Measurements from ENCODE around the gene SAMD8.
"Not testable (repeated sequence)": the region's sequence is repeated elsewhere in the genome, so short reads cannot be mapped to it uniquely, and the experiment has no call there.

SAMD8 gene

DNA sequence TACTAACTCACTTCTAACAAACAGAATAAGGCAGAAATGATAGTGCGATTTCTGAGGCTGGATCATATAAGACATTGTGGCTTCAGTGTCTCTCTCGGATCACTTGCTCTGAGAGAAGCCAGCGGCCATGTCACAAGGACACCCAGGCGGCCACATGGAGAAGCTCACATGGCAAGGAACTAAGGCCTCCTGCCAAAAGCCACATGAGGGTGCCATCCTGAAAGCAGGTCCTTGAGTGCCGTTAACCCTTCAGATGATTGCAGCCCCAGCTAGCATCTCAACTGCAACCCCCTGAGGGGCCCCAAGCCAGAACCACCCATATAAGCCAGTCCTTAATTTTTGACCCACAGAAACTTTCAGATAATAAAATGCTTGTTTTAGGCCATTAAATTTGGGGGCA lies 92.3 kb downstream of the SAMD8 start:
- Histone ChIP-seq H3K36me3 (ENCODE audit: insufficient read depth, low read length) (no peaks in the 10 kb centered on the region), H3K9me3 (replicated peaks; ENCODE audit: low read length) (no peaks in the 10 kb centered on the region), H3K9ac (ENCODE audit: low read depth, low read length) (no peak overlapping the region), H3K27me3 (ENCODE audit: control insufficient read depth, insufficient read depth, low read length) (no peaks in the 10 kb centered on the region), H3K4me3 (ENCODE audit: low read length) (no peak overlapping the region), H3K4me1 (ENCODE audit: control insufficient read depth, insufficient read depth, low read length) (peaks cover 22% of the 10 kb centered on the region), H3K4me2 (ENCODE audit: low read length) (no peak overlapping the region)

DNA sequence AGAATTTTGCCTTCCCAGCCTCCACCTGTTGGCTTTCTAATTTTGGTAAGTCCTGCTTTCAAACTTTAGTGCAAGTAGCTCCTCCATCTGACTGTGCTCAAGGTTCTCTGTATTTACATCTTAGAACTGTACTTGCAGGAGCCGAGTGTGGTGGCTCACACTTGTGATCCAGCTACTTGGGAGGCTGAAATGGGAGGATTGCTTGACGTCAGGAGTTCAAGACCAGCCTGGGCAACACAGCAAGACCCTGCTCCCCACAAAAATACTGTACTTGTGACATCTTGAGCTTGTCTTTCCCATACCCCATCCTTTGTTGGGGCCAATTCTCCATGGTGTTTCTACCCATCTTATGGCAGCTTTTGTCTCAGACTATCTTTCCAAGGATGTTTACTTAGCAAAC lies 94.5 kb downstream of the SAMD8 start:
- H3K9me3 ChIP-seq (replicated peaks; ENCODE audit: low read length), result no peaks in the 10 kb centered on the region
- H3K4me1 ChIP-seq (ENCODE audit: control insufficient read depth, insufficient read depth, low read length), result peaks cover 29% of the 10 kb centered on the region

DNA sequence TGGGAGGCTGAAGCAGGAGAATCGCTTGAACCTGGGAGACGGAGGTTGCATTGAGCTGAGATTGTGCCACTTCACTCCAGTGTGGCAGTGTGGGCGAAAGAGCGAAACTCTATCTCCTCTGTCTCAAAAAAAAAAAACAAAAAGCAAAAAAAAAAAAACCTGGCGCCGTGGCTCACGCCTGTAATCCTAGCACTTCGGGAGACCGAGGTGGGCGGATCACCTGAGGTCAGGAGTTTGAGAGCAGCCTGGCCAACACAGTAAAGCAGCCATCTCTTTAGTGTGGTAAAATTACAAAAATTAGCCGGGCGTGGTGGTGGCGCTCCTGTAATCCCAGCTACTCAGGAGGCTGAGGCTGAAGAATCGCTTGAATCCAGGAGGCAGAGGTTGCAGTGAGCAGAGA lies 95.2 kb downstream of the SAMD8 start:
- H3K9me3 ChIP-seq (replicated peaks; ENCODE audit: low read length); H3K27me3 ChIP-seq (ENCODE audit: control insufficient read depth, insufficient read depth, low read length); H3K4me3 ChIP-seq (ENCODE audit: low read length); H3K36me3 ChIP-seq (ENCODE audit: insufficient read depth, low read length); H3K4me2 ChIP-seq (ENCODE audit: low read length); H3K9ac ChIP-seq (ENCODE audit: low read depth, low read length): not testable (repeated sequence)
- H3K4me1 ChIP-seq (ENCODE audit: control insufficient read depth, insufficient read depth, low read length), result peaks cover 29% of the 10 kb centered on the region

More for the DNA sequence above, 94.5 kb downstream of the SAMD8 start:
- Histone ChIP-seq H3K9ac (ENCODE audit: low read depth, low read length) (no peak overlapping the region), H3K4me2 (ENCODE audit: low read length) (no peak overlapping the region), H3K27me3 (ENCODE audit: control insufficient read depth, insufficient read depth, low read length) (no peaks in the 10 kb centered on the region), H3K36me3 (ENCODE audit: insufficient read depth, low read length) (no peaks in the 10 kb centered on the region), H3K4me3 (ENCODE audit: low read length) (no peak overlapping the region)

DNA sequence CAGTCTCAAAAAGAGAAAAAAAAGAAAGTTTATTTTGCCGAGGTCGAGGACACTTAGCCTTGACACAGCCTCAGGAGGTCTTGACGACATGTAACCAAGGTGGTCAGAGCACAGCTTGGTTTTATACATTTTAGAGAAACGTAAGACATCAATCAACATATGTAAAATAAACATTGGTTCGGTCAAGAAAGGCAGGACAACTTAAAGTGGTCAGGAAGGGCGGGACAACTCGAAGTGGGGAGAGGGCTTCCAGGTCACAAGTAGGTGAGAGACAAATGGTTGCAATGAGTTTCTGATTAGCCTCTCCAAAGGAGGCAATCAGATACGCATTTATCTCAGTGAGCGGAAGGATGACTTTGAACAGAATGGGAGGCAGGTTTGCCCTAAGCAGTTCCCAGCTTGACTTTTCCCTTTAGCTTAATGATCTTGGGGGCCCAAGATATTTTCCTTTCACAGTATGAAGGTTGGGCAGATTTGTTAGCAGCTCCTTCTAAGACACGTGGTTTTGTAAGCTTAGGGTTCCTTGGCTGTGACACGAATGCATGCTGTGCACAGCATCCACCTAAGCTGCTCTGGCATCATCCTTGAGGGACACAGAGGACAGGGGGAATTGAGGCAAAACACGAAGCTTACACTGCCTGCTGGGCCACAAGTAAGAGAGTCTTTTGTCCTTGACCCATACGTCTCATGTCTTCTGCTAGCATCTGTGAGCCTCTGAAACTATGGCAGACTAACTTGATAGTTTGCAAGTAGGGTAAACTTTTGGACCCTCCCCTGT lies 95.8 kb downstream of the SAMD8 start:
- Histone ChIP-seq H3K9ac (ENCODE audit: low read depth, low read length) (no peak overlapping the region), H3K27me3 (ENCODE audit: control insufficient read depth, insufficient read depth, low read length) (no peaks in the 10 kb centered on the region), H3K4me3 (ENCODE audit: low read length) (no peak overlapping the region), H3K4me2 (ENCODE audit: low read length) (no peak overlapping the region), H3K4me1 (ENCODE audit: control insufficient read depth, insufficient read depth, low read length) (peaks cover 35% of the 10 kb centered on the region), H3K9me3 (replicated peaks; ENCODE audit: low read length) (no peaks in the 10 kb centered on the region), H3K36me3 (ENCODE audit: insufficient read depth, low read length) (peaks cover 3% of the 10 kb centered on the region)

DNA sequence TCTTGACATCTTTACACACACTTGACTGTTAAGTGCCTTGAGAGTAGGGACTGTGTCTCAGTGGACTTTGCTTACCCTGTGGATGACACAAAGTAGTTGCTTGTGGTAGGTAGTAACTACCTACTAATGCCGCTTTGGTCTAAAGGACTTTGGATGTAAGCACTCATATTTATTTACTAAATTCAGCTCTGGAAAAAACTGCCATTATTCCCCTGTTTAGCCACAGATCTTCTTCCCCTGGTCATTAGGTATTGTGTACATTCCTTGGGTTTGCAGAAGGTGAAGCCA lies 96.3 kb downstream of the SAMD8 start:
- no peak overlapping the region for H3K9ac ChIP-seq (ENCODE audit: low read depth, low read length)
- peaks cover 8% of the 10 kb centered on the region for H3K36me3 ChIP-seq (ENCODE audit: insufficient read depth, low read length)
- H3K27me3 ChIP-seq (ENCODE audit: control insufficient read depth, insufficient read depth, low read length), result no peaks in the 10 kb centered on the region
- H3K4me1 ChIP-seq (ENCODE audit: control insufficient read depth, insufficient read depth, low read length), result peaks cover 32% of the 10 kb centered on the region
- H3K9me3 ChIP-seq (replicated peaks; ENCODE audit: low read length), result no peaks in the 10 kb centered on the region
- H3K4me2 ChIP-seq (ENCODE audit: low read length), result no peak overlapping the region
- H3K4me3 ChIP-seq (ENCODE audit: low read length), result no peak overlapping the region

DNA sequence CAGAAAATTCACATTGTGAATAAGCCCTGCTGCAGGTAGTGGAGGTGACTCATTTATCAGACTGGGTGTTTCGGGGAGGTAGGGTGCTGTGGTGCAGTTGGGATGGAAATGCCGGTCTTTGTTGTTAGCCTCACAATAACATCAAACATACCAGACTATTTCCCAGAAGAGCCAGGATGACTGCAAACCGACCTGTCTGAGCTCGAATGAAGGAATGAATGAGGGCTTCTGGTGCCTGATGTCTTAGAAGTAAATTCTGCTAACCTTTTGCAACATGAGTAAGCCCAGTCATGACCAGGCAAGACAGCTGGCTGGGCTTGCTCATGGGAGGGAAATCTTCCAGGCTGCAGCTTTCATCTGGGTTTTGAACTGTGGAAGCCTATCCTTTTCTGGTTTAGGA lies 96.7 kb downstream of the SAMD8 start:
- Histone ChIP-seq H3K27me3 (ENCODE audit: control insufficient read depth, insufficient read depth, low read length) (no peaks in the 10 kb centered on the region), H3K4me1 (ENCODE audit: control insufficient read depth, insufficient read depth, low read length) (peaks cover 29% of the 10 kb centered on the region), H3K36me3 (ENCODE audit: insufficient read depth, low read length) (peaks cover 12% of the 10 kb centered on the region), H3K9ac (ENCODE audit: low read depth, low read length) (no peak overlapping the region), H3K9me3 (replicated peaks; ENCODE audit: low read length) (no peaks in the 10 kb centered on the region), H3K4me2 (ENCODE audit: low read length) (no peak overlapping the region), H3K4me3 (ENCODE audit: low read length) (no peak overlapping the region)

DNA sequence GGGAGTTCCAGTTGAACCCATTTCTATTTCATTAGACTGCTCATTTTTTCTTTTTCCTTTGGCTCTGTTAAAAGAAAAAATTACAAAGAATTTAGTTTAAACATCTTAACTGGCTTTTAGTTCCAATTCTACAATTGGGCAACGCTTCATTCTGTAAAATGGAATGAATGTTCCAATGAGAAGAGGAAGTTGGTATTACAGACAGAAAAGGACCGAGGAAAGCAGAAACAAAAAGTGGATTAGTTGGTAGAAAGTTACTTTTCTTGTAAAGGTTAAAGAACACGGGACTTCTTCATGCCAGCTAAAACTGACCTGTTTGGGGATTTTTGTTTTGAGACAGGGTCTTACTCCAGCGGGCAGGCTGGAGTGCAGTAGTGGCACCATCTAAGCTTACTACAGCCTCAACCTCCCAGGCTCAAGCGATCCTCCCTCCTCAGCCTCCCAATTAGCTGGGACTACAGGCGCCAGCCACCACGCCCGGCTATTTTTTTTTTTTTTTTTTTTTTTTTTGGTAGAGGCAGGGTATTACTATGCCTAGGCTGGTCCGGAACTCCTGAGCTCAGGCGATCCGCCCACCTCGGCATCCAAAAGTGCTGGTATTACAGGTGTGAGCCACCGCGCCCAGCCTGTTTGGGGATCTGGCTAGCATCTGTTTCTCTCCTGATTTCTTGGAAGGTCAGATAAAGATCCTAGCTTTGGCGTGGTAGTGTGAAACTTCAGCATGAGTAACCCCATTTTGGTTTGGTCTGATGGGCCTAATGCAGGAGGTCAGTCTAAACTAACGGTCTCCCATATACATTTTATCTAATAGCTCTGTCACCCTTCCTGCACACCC lies 97.8 kb downstream of the SAMD8 start:
- Histone ChIP-seq H3K27me3 (ENCODE audit: control insufficient read depth, insufficient read depth, low read length) (no peaks in the 10 kb centered on the region), H3K9ac (ENCODE audit: low read depth, low read length) (peak overlapping the region; percentile 98), H3K36me3 (ENCODE audit: insufficient read depth, low read length) (peaks cover 18% of the 10 kb centered on the region), H3K4me3 (ENCODE audit: low read length) (peak overlapping the region; percentile 98), H3K9me3 (replicated peaks; ENCODE audit: low read length) (no peaks in the 10 kb centered on the region), H3K4me1 (ENCODE audit: control insufficient read depth, insufficient read depth, low read length) (peaks cover 26% of the 10 kb centered on the region), H3K4me2 (ENCODE audit: low read length) (peak overlapping the region; percentile 99)

DNA sequence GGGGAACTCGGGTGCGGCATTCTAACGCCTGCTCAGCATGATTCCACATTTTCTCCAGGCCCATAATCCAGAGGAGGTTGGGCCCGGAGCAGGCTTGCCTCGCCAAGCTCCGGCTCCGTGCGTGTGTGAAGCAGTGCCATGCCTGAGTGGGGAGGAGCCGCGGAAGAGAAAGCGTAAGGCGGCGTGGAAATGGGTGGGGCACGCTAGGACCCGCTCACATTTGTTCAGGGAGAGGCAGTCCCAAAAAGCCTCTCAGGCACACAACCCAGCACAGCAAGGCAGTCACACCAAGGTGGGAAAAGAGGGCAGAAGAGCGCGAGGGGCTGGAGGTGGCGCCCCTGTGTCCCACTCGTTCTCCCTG lies 98.4 kb downstream of the SAMD8 start:
- Histone ChIP-seq H3K9ac (ENCODE audit: low read depth, low read length) (peak overlapping the region; percentile 98), H3K4me3 (ENCODE audit: low read length) (peak overlapping the region; percentile 98), H3K9me3 (replicated peaks; ENCODE audit: low read length) (no peaks in the 10 kb centered on the region), H3K4me2 (ENCODE audit: low read length) (peak overlapping the region; percentile 99), H3K27me3 (ENCODE audit: control insufficient read depth, insufficient read depth, low read length) (no peaks in the 10 kb centered on the region), H3K4me1 (ENCODE audit: control insufficient read depth, insufficient read depth, low read length) (peaks cover 28% of the 10 kb centered on the region), H3K36me3 (ENCODE audit: insufficient read depth, low read length) (peaks cover 24% of the 10 kb centered on the region)

DNA sequence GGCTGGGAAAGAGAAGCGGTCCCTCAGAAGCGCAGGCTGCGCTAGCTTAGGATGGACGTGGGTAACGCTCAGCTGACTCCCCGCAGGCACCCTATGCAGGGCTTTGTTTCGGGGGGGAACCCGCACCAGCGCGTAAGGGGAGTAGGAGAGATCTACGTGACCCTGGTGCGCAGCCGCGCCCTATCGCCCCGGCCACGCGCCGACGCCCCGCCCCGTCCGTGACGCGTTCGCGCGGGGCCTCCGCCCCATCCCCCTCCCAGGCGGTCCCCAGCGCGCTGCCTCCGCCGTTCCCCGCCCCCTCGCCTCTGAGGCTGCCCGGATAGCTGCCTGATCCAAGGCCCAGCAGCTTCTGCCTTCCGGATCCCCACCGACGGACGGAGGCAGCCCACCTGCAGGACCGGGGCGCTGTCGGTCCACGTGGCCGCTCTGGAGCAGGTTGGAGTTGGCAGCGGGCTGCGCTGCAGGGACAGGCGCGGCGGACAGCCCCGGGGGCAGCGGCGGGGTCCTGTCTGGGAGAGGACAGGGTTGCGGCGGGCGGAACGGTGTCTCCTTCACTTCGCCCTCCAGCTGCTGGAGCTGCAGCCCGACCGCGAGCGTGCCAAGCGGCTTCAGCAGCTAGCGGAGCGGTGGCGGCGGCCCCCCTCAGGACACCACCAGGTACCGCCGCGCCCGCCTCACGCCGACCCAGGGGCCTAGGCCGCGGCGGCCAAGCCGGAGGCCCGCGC lies 99.0 kb downstream of the SAMD8 start, which contains the start of gene VDAC2:
TSS of gene VDAC2 (plus strand) at position 515 of the 725 bp plus-strand sequence. CDS start 363 bp downstream, outside the sequence.
- no peaks in the 10 kb centered on the region for H3K27me3 ChIP-seq (ENCODE audit: control insufficient read depth, insufficient read depth, low read length)
- H3K4me3 ChIP-seq (ENCODE audit: low read length), result peak within 1 kb of the TSS; percentile 98
- H3K36me3 ChIP-seq (ENCODE audit: insufficient read depth, low read length), result peaks cover 26% of the 10 kb centered on the region
- peak within 1 kb of the TSS; percentile 98 for H3K9ac ChIP-seq (ENCODE audit: low read depth, low read length)
- H3K4me2 ChIP-seq (ENCODE audit: low read length), result peak within 1 kb of the TSS; percentile 99
- peaks cover 29% of the 10 kb centered on the region for H3K4me1 ChIP-seq (ENCODE audit: control insufficient read depth, insufficient read depth, low read length)
- H3K9me3 ChIP-seq (replicated peaks; ENCODE audit: low read length), result no peaks in the 10 kb centered on the region

DNA sequence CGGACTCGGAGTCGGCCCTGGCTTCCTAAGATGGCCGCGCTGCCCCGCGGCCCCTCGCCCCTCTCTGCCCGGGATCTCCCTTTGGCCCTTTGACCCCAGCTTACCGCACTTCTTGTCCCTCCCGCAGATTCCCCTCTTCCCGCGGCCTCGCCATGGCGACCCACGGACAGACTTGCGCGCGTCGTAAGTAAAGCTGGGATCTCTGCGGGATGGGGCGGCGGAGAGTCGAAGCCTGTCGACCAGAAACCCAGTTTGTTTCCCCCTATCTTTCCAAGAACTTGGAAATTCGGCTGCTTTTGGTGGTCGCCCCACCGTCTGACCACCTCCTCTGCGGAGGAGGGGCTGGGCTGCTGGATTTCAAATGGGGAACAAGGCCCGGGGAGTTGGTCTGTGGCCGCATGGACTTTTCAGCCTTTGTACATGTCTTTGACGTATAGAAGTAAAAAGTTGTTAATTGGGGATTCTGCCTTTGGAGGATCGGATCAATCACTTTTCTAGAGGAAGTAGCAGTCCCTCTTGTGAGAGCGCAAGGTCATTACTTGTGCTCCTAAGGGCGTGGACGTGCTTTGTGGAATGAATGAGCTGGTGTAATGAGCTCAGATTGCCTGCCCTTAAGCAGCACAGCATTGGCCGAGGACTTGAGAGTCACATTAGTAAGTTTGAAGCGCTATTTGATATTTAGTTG lies 99.7 kb downstream of the SAMD8 start:
- H3K9ac ChIP-seq (ENCODE audit: low read depth, low read length), result peak overlapping the region; percentile 98
- peaks cover 30% of the 10 kb centered on the region for H3K36me3 ChIP-seq (ENCODE audit: insufficient read depth, low read length)
- H3K4me2 ChIP-seq (ENCODE audit: low read length), result peak overlapping the region; percentile 99
- no peaks in the 10 kb centered on the region for H3K9me3 ChIP-seq (replicated peaks; ENCODE audit: low read length)
- peaks cover 32% of the 10 kb centered on the region for H3K4me1 ChIP-seq (ENCODE audit: control insufficient read depth, insufficient read depth, low read length)
- H3K27me3 ChIP-seq (ENCODE audit: control insufficient read depth, insufficient read depth, low read length), result no peaks in the 10 kb centered on the region
- peak overlapping the region; percentile 98 for H3K4me3 ChIP-seq (ENCODE audit: low read length)

DNA sequence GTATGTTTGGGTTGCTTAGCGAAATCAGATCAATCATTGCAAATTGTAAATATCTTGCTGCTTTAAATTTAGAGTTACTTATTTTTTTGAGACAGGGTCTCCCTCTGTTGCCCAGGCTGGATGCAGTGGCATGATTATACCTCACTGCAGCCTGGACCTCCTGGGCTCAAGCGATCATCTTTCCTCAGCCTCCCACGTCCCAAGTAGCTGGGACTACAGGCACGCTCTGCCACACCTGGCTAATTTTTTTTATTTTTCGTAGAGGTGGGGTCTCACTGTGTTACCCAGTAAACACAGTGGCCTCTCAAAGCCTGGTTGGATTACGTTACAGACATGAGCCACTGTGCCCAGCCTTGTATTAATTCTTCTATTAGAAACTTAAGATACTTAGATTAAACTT lies 100.9 kb downstream of the SAMD8 start:
- Histone ChIP-seq H3K4me1 (ENCODE audit: control insufficient read depth, insufficient read depth, low read length) (peaks cover 35% of the 10 kb centered on the region), H3K4me3 (ENCODE audit: low read length) (peak overlapping the region; percentile 98), H3K27me3 (ENCODE audit: control insufficient read depth, insufficient read depth, low read length) (no peaks in the 10 kb centered on the region), H3K9me3 (replicated peaks; ENCODE audit: low read length) (no peaks in the 10 kb centered on the region), H3K4me2 (ENCODE audit: low read length) (peak overlapping the region; percentile 99), H3K36me3 (ENCODE audit: insufficient read depth, low read length) (peaks cover 42% of the 10 kb centered on the region), H3K9ac (ENCODE audit: low read depth, low read length) (peak overlapping the region; percentile 98)

Measured in skeletal muscle satellite cell (primary cell).